GM19238 (cell line): ENCODE measurements around the gene DDC.

Experiments
- DNase-seq: peaks from one replicate; pipeline ENCODE4 v3.0.0; 2011; ENCODE audit warnings: low spot score; ENCODE audit not compliant: insufficient read length

The DDC gene

DNA sequence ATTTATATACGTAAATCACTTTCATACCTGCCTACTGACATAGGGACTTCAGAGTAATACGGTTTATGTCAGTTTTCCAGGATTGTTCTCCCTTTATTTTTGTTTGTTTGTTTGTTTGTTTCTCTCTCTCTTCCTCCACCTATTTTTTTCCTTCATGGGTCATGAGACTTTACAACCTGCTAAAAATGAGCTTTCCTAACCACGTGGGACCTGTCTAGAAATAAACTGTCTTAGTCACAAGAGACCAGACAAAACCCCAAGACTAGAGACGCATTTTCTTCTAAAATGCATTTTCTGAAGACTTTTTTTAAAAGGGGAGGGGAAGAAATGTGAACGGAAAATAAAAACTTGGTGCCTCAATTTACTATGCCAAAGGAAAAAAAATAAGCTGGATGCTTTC lies 74.0 kb downstream of the DDC start:
- no peak for DNase-seq

DNA sequence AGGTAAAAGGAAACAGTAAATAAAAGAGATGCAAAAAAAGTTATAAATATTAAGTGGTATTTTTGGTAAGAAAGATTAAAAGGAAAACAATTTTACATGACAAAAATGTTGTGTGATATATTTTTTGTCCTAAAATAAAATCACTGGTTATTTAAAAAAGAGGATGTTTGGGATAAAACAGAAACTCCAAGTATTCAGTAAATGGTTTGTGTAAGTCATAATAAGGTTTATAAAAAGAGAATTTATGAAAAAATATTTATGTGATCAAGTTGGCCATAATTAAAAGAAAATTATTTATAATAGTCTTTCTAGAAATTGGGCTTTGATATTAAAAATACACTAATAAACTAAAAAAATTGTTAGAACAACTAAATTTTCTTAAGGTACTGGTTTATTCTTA lies 76.8 kb downstream of the DDC start:
- DNase-seq = no peak

DNA sequence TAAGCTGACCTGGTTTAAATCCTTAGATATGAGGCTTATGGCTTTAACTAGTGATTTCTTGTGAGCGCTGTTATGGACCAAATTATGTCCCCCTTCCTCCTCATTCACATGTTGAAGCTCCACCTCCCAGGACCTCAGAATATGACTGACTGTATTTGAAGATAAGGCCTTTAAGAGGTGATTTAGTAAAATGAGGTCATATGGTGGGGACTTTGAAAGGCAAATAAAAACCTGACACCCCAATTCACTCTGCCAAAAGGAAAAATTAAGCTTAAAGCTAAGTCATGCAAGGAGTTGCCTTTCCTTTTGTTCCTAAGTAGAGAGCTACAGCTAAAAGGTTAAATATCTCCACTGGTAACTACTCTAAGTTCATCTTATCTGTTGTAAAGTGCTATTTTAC lies 78.7 kb downstream of the DDC start:
- no peak for DNase-seq

DNA sequence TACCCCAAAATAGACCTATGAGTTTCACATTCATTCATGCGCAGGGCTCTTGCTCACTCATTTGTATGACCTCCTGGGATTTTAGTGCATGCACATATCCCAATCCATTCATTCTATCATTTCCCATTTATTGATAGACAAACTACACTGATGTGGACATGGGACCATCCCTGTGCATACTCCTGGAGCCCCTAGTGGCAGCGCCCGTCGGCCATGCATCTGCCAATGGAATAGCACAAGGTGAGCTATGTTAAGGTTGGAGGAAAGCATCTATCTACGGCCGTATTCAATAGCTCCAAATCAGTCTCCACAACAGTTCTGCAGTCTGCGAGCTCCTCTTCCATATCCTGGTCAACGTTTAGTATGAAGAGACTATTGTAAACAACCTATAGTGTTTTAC lies 83.3 kb downstream of the DDC start:
- DNase-seq = no peak

DNA sequence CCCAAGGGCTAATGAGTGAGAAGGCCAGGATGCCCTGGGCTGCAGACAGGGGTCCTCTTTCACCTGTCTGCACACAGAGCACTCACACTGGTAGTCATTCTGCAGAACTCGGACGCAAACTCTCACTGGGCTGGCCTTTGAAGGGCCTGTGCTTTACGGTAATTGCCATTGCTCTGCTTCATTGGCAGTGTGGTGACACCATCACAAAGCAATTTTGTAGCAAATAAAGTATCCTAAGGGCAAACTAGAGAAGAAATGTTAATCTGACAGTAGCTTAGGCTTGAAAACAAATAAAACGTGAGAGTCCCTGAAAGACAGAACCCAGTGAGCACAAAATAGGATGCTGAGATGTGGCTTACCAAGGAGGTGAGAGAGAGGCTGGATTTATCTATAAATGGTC lies 84.4 kb downstream of the DDC start:
- DNase-seq = no peak

DNA sequence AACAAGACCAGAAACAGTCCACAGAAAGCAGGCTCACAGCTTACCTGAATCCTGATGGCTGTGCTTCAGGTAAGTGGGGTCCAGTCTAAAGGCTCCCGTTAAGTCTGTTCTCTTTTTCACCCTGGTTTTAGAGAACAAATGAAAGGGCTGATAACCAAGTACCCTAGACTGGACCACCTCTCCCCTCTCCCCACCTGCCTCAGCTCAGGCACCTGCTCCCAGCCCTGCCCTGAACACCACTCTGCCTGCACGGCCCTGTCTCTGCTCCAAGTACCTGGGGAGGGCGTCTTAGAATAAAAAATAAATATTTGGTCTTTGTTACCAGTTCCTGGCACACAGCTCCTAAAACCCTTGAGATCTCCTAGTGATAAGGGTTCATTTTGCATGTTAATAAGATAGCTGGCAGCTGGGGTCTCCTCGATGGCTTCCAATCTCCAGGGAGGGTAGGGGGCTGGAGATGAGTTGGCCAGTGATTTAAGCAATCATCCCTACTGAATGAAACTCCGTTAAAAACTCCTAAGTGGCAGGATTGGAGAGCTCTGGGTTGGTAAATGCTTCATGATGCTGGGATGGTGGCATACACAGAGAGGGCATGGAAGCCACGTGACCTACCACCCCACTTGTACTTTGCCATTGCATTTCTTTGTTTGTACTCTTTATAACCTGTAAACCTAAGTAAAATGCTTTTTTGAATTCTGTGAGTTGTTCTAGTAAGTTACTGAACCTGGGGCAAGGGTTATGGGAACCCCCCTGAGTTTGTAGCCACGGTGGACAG lies 85.3 kb downstream of the DDC start:
- DNase-seq = no peak

DNA sequence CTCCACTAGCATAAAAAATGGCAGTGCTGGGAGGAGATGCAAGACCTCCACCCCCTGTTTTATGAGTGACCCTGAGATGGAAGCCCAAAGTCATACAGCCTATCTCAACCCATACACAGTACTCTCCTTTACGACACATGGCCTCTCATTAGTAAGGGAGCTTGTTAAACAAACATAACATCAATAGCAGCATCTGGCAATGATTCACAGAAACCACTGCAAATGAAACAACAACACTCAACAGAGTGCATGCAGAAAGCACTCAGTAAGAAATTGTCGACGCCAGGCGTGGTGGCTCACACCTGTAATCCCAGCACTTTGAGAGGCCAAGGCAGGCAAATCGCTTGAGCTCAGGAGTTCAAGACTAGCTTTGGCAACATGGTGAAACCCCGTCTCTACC lies 87.6 kb downstream of the DDC start:
- no peak for DNase-seq

DNA sequence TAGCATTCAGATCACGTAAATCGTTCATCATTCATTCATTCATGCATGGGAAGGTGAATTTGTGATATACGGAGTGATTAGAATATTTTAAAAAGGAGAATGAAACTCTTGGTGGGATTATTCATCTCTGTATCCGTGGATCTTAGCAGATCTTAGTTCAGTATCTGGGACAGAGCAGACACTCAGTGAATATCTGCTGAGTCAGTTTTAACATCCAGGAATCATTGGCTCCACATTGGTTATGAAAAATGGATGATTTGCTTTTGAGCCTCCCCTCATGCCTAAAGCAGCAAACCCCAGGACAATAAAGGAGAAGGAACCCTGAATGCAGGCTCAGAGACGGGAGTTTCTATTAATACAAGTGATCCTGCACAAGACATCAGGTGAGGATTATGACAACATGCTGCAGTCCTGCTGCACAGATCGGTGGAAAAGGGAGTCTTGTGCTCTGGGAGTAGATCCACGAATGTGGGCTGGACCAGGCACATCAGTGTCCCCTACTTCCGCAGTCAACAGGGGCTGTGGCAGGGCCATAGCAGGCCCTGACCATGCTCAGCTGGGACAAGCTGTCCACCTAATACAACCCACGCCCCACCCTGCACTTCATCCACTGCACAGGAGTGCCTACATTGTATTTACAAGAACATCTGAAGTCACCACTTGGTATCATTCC lies 88.1 kb downstream of the DDC start:
- no peak for DNase-seq

DNA sequence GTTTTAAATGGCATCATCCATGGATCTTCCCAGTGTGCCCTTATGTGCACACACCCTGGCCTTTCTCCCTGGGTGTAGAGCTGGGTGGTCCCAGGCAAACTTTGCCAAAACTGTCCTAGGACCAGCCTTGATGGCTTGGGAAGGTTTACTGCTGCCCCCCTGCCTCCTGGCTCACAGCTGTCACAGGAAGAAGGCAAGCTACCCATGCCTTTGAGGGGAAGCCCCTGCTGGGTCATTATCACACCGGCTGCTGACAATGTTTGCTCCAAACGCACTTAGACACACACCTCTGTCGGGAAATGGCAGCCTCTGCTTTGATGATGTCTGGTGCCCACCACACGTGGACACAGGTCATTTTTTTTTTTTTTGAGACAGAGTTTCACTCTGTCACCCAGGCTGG lies 89.9 kb downstream of the DDC start:
- no peak for DNase-seq

DNA sequence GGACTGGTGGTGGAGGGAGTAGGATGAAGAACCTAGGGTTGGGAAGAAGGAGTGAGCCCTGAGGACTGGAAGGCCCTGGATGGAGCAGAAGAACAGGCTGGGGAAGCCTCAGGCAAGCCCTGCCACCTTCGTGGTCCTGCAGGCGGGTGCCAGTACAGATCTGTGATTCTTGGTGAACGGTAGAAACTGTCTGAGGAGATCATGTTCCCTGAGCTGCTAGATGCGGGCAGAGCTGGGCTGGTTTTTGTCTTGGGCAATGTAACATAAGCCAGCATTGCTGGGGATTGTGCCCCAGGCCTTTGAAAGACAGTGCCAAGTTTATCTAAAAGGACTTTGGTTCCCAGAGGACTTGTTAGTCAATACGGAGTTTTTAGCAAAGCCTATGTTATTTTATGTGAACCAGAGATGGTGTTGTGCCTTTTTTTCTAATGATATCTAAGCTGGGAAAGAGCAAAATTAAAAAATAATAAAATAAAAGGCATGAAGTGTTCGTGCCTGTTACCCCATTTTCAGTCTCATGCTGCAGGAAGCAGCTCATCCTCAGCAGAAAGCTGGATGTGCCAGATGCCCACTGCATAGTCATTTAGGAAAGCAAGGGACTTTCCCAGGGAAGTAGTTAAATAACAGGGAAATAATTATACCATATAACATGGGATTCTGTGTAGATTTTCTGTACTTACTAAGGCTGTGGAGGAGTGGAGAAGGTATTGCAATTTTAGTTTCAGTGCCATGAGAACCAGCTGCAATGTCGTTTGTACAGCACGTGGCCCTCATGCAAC lies 90.6 kb downstream of the DDC start:
- no peak for DNase-seq

DNA sequence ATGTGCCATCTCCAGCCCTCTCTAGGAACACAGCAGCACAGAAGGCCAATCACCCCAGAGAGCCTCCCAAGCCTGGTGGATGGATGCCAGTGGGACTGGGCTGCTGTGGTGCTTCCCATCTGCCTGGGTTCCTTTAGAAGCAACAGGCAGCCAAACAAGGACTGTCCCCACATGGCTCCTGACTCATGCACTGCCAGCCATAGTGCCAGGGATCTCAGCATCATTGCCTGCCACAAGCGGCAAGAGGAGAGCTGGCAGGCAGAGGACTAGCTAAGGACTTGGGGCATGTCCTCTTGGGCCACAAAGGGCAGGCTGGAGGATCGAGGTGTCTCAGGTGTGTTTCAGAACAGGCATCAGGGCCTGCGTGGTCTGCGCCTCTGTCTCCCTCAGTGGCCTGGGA lies 91.7 kb downstream of the DDC start:
- DNase-seq = no peak

DNA sequence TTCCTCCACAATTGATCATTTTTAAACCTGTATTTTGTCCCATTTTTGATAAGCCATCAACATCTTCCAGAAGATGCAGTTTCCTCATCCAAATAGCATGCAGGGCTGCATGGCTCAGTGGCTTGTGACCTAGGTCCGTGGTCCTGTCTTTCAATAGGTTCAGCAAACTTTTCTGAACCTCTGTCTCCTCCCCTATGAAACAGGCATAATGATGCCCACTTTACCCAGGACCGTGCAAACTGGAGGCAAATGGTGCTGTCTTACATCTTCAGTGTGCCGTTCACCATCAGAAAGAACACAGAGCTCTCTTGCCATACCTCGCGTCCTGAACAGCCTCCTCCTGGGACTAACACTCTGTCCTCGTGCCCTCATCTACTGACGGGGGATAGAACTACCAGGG lies 92.8 kb downstream of the DDC start:
- no peak for DNase-seq

DNA sequence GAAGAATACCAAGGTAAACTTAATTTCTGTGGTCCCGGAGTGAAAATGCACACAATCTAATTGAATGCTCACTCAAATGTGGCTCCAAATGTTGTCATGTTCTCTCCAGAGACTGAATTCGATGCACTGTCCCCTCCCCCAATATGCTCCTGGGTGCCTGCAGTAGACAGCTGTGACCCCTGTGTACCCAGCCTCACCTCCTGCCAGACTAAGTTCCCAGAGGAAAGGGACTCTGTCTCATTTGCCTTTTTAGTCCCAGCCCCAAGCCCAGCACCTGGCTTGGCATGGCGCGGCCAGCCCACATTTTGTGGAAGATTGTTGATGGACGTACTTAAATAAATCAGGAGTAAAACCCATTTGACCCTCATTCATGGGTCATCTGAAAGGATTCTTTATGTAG lies 93.2 kb downstream of the DDC start:
- no peak for DNase-seq

DNA sequence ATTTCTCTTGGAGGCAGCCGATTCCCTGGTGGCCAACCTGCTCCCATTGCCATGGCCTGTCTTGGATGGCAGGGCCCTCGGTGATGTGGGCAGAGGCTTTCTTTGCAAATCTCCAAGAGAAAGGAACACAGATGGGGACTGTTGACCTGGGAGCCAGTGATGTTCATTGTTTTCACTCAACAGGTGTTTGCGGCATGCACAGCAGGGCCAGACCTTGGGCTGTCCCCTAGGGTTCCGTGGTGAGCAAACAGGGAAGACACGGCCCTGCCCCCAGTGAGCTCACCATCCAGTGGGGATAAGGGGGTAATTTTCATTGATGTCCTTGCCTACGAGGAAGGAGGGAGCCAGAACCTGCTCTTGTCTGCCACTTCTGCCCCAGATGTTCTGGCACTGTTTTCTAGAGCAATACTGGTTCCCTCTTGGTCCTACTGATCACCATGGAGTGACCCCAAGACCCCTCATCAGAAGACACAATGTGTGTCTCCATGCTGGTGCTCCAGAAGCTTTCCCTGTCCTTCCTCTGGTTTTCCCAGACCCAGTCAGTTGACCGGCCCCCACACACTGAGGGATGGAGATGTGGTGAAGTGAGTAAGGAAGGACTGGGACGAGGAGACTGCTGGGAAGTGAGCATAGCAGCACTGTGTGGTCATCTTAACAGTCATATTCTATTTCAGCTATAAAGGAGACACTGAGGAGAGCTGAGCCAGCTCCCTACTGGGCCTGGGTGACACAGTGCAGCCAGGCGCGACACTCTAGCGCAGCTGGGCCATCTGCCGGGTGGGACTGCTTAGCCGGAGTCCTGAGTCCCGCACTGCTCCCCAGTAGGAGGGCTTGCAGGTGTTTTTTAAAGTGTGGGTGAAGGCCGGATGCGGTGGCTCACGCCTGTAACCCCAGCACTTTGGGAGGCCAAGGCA lies 94.7 kb downstream of the DDC start:
- no peak for DNase-seq

DNA sequence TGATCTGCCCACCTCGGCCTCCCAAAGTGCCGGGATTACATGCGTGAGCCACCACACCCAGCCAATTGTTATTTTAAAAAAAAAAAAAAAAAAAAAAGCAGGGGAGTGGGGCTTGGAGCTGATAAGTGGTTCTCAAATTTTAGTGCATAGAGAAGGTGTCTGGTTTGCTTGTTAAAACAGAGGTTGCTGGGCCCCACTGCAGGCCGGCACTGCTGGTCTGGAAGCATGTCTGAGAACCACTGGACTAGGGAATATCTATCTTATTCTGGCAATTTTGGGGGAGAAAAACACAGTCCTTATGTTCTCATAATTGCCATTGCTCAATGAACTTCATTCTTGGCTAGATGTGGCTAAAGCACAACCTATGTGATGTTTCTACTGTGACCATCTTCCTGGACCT lies 96.0 kb downstream of the DDC start:
- no peak for DNase-seq

DNA sequence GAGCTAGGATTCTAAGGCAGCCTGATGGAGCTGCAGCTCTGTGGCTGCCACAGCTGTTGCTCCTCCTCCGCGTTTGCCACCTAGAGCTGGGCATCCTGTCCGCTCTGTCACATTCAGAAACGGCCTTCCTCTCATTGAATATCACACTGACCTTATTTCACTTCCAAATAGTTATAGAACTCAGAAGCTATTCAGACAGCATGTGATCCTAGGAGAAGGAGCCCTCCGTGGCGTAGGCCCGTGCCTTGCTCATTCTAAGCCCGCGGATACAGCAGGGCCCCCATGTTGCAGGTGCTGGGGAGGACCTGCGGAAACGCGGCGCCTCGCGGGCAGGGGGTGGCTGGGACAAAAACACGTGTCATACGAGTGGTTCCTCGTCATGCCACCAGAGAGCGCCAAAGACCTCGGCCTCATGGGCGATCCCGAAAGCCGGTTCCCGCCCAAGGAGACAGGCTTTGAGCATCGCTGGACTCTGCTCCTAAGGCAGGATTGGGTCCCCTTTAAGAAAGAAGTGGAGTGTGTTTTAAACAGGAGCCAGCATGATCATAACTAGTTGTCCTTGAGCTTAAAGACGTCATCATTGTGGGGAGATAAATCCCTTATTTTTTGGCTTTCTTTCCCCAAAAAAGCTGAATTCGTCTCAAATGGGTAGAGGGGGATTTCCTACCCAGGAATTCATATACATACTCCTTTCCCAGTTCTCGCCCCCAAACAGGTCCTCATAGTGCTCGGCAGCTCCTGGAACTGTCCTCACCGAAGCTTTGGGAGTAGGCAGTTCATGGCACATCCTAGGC lies 97.2 kb downstream of the DDC start:
- peak; percentile 45 for DNase-seq

DNA sequence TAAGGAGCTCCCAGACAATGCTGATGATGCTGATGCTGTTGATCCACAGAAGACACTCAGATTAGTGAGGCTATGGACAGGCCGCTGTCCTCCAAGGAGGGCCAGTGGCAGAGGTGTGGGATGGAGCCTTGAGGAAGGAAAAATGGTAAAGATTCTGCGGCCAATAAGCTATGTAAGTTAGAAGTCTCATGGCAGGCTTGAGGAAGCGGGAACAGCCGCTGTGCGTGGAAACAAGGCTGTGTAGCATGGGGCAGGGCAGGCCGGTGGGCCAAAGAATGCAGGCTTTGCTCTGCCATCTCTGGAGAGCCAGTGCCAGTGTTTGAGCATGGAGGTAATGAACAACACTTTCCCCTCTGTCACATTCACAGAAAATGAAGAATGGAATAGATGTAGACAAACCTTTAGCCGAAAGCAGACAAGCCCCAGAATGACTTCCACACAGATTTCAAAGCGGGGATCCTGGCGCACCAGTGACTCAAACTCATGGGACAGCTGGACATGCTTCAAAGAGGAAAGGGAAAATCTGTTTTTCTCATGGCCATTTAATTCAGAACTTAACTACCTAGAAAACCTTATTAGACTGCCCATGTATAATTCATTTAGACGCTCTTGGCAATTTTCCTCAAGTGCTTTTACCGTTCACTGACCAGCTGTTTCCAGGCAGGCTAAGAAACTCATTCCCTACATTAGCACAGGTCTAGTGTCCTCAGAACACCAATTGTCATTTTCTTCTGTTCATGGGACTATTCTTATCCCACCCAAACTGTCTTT lies 98.2 kb downstream of the DDC start:
- no peak for DNase-seq

DNA sequence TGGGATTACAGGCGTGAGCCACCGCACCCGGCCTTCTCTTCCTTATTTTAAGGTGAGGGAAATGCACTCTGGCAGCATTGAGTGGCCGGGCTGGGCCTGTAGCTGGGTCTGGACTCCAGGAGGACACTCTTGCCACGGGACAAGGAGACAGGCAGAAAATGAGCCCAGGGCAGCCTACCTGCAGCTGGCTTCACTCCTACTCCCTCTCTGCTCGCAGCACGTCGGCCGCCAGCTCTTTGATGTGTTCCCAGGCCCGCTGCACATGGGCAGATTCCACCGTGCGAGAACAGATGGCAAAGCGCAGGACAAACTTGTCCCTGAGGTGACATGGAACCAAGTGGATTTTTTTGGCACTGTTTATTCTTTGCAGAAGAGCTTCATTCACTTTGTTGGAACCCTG lies 102.2 kb downstream of the DDC start:
- no peak for DNase-seq

DNA sequence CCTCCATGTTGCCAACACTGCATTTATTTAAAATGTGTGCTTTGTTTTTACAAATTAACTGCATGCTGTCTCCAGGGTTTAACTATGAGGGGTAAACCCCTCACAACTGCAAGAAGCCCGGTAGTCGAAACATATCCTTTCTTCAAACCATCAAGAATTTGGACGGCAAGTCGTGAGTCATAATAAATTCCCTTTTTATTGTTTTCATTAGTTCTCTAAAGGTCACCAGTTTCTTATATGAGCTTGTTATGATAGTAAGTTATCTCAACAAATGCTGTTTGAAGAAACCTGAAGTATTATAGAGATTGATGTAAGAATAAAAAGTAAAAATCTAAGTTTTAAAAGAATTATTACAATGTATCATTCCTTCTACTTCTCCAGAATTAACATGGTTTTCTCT lies 102.8 kb downstream of the DDC start:
- no peak for DNase-seq

DNA sequence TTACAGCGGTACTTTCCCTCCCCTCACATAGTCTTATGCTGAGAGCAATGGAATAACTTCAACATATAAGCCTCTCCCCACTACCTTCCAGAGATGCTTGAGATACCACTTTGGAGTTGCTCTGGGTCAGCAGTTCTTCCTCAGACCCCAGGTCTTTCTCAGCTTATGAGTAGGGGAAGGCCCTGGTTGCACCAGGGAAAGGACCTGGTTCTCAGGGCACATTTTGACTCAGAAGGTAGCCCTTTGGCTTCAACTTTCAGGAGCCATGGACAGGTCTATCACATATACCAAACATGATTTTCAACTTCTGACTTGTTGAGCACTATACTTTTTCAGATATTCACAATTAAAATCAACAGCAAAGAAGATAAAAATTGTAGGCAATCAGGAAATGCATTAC lies 103.5 kb downstream of the DDC start:
- no peak for DNase-seq
